A549 (cell line): Measurements from ENCODE around the gene PDIA5. TPM values are rescaled to one million over a fixed set of nuclear protein-coding genes. Genes with fewer than 3 reads are reported as not detected.

Experiments used
- ATAC-seq, 2 experiments: fragments of 200-7000 bp in 1 of 2; fragments of >200 bp in 1 of 2; cut with Nextera tagmentation in 1 of 2; cut with Tn5 transposase in 1 of 2; 3 replicates each; pipeline versions ENCODE4 v1.8.0 to v1.9.1; 2018 to 2020; ENCODE audit warnings: mild to moderate bottlenecking in 1 of 2, moderate library complexity in 1 of 2
- CTCF ChIA-PET: fragments of 300-600 bp; sonication (Branson Sonifier 250); formaldehyde crosslinking; extraction: SDS; loops from one replicate; lab custom pipeline; 2021; ENCODE audit warnings: antibody characterized with exemption, inconsistent platforms; lab: Yijun Ruan, JAX
- POLR2A ChIA-PET: fragments of 350-600 bp; formaldehyde crosslinking; extraction: SDS; loops from one replicate; lab custom pipeline; 2021; ENCODE audit warnings: antibody characterized with exemption, inconsistent platforms; lab: Yijun Ruan, JAX
- DNase-seq, 2 experiments: peaks; one replicate each; pipeline versions ENCODE4 v3.0.0 to v3.0.0-alpha.2; 2011 to 2016; ENCODE audit warnings: low read depth in 1 of 2, low spot score in 1 of 2
- FAIRE-seq: peaks from 2 replicates; lab custom pipeline; 2011; peaks lifted over from hg19 to GRCh38; lab: Jason Lieb, UNC
- H3K27ac ChIP-seq, 2 experiments: fragments of >200 bp; sonication (Bioruptor Twin); formaldehyde crosslinking; 3 replicates each; pipeline ENCODE4 v1.5.1; 2016 to 2017
- H3K4me1 ChIP-seq: fragments of >200 bp; sonication (Bioruptor Twin); formaldehyde crosslinking; 3 replicates; pipeline ENCODE4 v1.6.1; 2016
- H3K4me2 ChIP-seq: fragments of >200 bp; sonication (Bioruptor Twin); formaldehyde crosslinking; 3 replicates; pipeline ENCODE4 v1.6.1; 2016
- H3K4me3 ChIP-seq: fragments of >200 bp; sonication (Bioruptor Twin); formaldehyde crosslinking; 3 replicates; pipeline ENCODE4 v1.5.1; 2016
- H3K9me3 ChIP-seq: fragments of >200 bp; sonication (Bioruptor Twin); formaldehyde crosslinking; 3 replicates; pipeline ENCODE4 v1.6.1; 2016
- BHLHE40 ChIP-seq: IDR thresholded peaks from 2 replicates; pipeline ENCODE4 v1.6.1; 2012; ENCODE audit warnings: low read depth, low read length, inconsistent platforms
- CBX2 ChIP-seq: fragments of 200-600 bp; sonication (generic); IDR thresholded peaks from 2 replicates; pipeline ENCODE4 v1.6.1; 2016; ENCODE audit warnings: low read depth, mild to moderate bottlenecking, borderline replicate concordance
- E2F6 ChIP-seq: IDR thresholded peaks from 2 replicates; pipeline ENCODE4 v1.6.1; 2012; ENCODE audit warnings: low read depth, borderline replicate concordance
- EHF ChIP-seq: fragments of 250-450 bp; sonication (Bioruptor Pico); IDR thresholded peaks from 2 replicates; pipeline ENCODE4 v1.5.0; 2020; ENCODE audit warnings: mild to moderate bottlenecking
- EP300 ChIP-seq, 2 experiments: fragments of >200 bp; sonication (Bioruptor Twin); formaldehyde crosslinking; IDR thresholded peaks; 2 replicates in 1 of 2; 3 replicates in 1 of 2; pipeline ENCODE4 v1.6.1; 2016 to 2017
- ESRRA ChIP-seq: fragments of 150-350 bp; IDR thresholded peaks from 2 replicates; pipeline ENCODE4 v1.6.1; 2014; ENCODE audit warnings: mild to moderate bottlenecking, low read length, borderline replicate concordance
- FOSL2 ChIP-seq, 2 experiments: fragments of 450-650 bp in 1 of 2; fragments of >200 bp in 1 of 2; sonication (Bioruptor Twin) in 1 of 2; formaldehyde crosslinking; IDR thresholded peaks; 2 replicates each; pipeline versions ENCODE4 v1.5.0 to v1.6.1; 2016 to 2020; ENCODE audit warnings: mild to moderate bottlenecking in 1 of 2, moderate library complexity in 1 of 2
- FOXS1 ChIP-seq: fragments of 250-450 bp; sonication (Bioruptor Pico); IDR thresholded peaks from 2 replicates; pipeline ENCODE4 v1.5.0; 2020; ENCODE audit warnings: mild to moderate bottlenecking, moderate library complexity
- HDAC2 ChIP-seq: fragments of 200-600 bp; sonication (generic); IDR thresholded peaks from 2 replicates; pipeline ENCODE4 v1.6.1; 2016
- HES2 ChIP-seq: fragments of >200 bp; sonication (Bioruptor Twin); formaldehyde crosslinking; IDR thresholded peaks from 2 replicates; pipeline ENCODE4 v1.6.1; 2016
- HEYL ChIP-seq: fragments of 250-450 bp; sonication (Bioruptor Pico); IDR thresholded peaks from 2 replicates; pipeline ENCODE4 v1.8.0; 2021; ENCODE audit warnings: mild to moderate bottlenecking, moderate library complexity
- JUN ChIP-seq, 2 experiments: fragments of >200 bp; sonication (Bioruptor Twin); formaldehyde crosslinking; IDR thresholded peaks; 2 replicates in 1 of 2; 3 replicates in 1 of 2; pipeline ENCODE4 v1.6.1; 2016 to 2017
- KDM1A ChIP-seq: fragments of 200-600 bp; sonication (generic); IDR thresholded peaks from 2 replicates; pipeline ENCODE4 v1.6.1; 2016; ENCODE audit warnings: low read depth, mild to moderate bottlenecking
- KDM5A ChIP-seq: fragments of 200-600 bp; sonication (generic); IDR thresholded peaks from 2 replicates; pipeline ENCODE4 v1.6.1; 2016; ENCODE audit warnings: antibody characterized with exemption, mild to moderate bottlenecking
- MAZ ChIP-seq: fragments of 150-350 bp; IDR thresholded peaks from 2 replicates; pipeline ENCODE4 v1.6.1; 2014; ENCODE audit warnings: antibody characterized with exemption, low read depth, low read length, borderline replicate concordance
- POLR2AphosphoS2 ChIP-seq: conservative IDR thresholded peaks from 2 replicates; pipeline ENCODE4 v1.6.1; 2012; ENCODE audit warnings: low read length, improper control_type of control experiment, inconsistent platforms
- RFX5 ChIP-seq: fragments of 450-650 bp; IDR thresholded peaks from 2 replicates; pipeline ENCODE4 v1.7.1; 2014; ENCODE audit warnings: antibody characterized with exemption, mild to moderate bottlenecking, moderate library complexity
- SMC3 ChIP-seq: fragments of >200 bp; sonication (Bioruptor Twin); formaldehyde crosslinking; IDR thresholded peaks from 3 replicates; pipeline ENCODE4 v1.6.1; 2018; ENCODE audit warnings: inconsistent platforms
- TFCP2L1 ChIP-seq: fragments of 250-450 bp; sonication (Bioruptor Pico); IDR thresholded peaks from 2 replicates; pipeline ENCODE4 v1.5.0; 2021; ENCODE audit warnings: mild to moderate bottlenecking
- TP53 ChIP-seq: fragments of 250-450 bp; sonication (Bioruptor Pico); IDR thresholded peaks from 2 replicates; pipeline ENCODE4 v1.5.0; 2021; ENCODE audit warnings: mild to moderate bottlenecking, moderate library complexity
- ZC3H11A ChIP-seq: fragments of 450-650 bp; IDR thresholded peaks from 2 replicates; pipeline ENCODE4 v1.6.1; 2014; ENCODE audit warnings: antibody characterized with exemption, mild to moderate bottlenecking
- ZSCAN20 ChIP-seq: fragments of 250-450 bp; sonication (Bioruptor Pico); IDR thresholded peaks from 2 replicates; pipeline ENCODE4 v1.8.0; 2022; ENCODE audit warnings: mild to moderate bottlenecking, moderate library complexity
- WGBS: methylation state at CpG from one replicate; pipeline ENCODE4 v1.1.6; 2017; ENCODE audit errors: missing lambda C conversion rate; 5-methylcytosine and 5-hydroxymethylcytosine counted together
- polyA plus RNA-seq, 4 experiments: library from polyadenylated mRNA; depleted of rRNA in 3 of 4; stranded (reverse); fragments of >200 nt; fragmentation: RNase III in 1 of 4; extraction: RNeasy Plus Mini Kit Qiagen cat#74134 plus additional on column Dnase treatment in 1 of 4; gene quantifications; 2 replicates in 3 of 4; 3 replicates in 1 of 4; pipeline ENCODE4 v1.2.3, GENCODE V29; 2011 to 2017
- TF ChIP-seq, protein P1 (sequence below): IDR thresholded peaks from 2 replicates; pipeline ENCODE4 v1.6.1; 2012
- TF ChIP-seq, protein P2 (sequence below): IDR thresholded peaks from 2 replicates; pipeline ENCODE4 v1.6.1; 2012
- TF ChIP-seq, protein P3 (sequence below): fragments of 150-350 bp; IDR thresholded peaks from 2 replicates; pipeline ENCODE4 v1.6.1; 2014; ENCODE audit warnings: low read depth, mild to moderate bottlenecking, low read length
- TF ChIP-seq, protein P4 (sequence below): fragments of 450-650 bp; IDR thresholded peaks from 2 replicates; pipeline ENCODE4 v1.6.1; 2014; ENCODE audit warnings: antibody characterized with exemption

PDIA5 gene
- polyA plus RNA-seq, 2 of the 4 experiments (the other 2 are of a cell fraction), result 17.5 to 28.1 TPM

DNA sequence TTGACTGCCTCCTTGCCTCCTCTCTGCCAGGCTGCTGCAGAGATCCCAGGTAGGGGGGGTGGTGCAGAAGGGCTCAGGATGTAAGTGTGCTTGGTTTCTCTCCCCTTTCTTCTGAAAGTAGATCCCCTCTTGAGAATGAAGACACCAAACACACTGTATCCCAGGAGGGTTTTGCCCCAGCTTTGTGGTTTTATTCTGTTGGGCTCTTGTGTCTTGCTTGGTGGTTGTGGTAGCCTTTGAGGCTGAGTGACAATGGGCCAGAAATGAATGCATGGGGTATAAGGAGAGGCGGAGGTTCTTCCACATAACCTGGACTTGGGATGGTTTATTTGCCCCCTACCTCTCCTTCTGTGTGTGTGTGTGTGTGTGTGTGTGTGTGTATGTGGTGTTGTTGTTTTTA lies 5.7 kb downstream of the PDIA5 start:
- CTCF ChIA-PET, result no interaction called here
- ATAC-seq (no peak), DNase-seq (no peak), FAIRE-seq (no peak)
- POLR2A ChIA-PET, result no interaction called here
- WGBS, result 100% methylated on average over 1 of the region's 1 CpG
- no peak overlapping the region for H3K4me3 ChIP-seq
- no peaks in the 10 kb centered on the region for H3K9me3 ChIP-seq
- peaks cover 23% of the 10 kb centered on the region for H3K4me1 ChIP-seq
- H3K27ac ChIP-seq, result no peak overlapping the region
- H3K4me2 ChIP-seq, result no peak overlapping the region
- no peak for TF ChIP-seq HES2

DNA sequence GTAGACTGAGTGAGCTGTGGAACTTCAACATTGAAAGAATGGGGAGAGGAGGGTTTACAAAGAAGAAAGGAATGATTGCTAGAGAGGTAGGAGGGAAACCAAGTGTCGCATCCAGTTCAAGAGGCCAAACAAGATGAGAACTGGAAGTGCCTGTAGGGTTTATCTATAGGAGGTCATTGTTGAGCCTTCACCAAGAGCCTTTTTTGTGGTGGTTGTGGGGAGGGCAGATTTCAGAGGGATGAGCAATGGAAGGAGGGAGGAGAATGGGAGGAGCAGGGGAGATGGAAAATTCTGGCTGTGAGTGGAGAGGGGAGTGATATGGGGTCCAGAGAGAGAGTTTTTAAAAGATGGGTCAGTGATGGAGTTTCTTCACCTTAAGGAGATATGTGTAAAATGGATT lies 8.5 kb downstream of the PDIA5 start:
- Histone ChIP-seq H3K27ac (no peak overlapping the region), H3K9me3 (no peaks in the 10 kb centered on the region), H3K4me3 (no peak overlapping the region)
- no peak for DNase-seq
- ChIA-PET CTCF (no interaction called here), POLR2A (no interaction called here)
- WGBS, result 96% methylated on average over 1 of the region's 1 CpG
- TF ChIP-seq KDM1A (no peak), EHF (CRISPR knock-in tag) (no peak), FOXS1 (CRISPR knock-in tag) (no peak), KDM5A (no peak), TP53 (CRISPR knock-in tag) (no peak), MAZ (no peak), CBX2 (no peak)
- TF ChIP-seq, protein P1, sequence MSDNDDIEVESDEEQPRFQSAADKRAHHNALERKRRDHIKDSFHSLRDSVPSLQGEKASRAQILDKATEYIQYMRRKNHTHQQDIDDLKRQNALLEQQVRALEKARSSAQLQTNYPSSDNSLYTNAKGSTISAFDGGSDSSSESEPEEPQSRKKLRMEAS, result no peak
- TF ChIP-seq, protein P2, sequence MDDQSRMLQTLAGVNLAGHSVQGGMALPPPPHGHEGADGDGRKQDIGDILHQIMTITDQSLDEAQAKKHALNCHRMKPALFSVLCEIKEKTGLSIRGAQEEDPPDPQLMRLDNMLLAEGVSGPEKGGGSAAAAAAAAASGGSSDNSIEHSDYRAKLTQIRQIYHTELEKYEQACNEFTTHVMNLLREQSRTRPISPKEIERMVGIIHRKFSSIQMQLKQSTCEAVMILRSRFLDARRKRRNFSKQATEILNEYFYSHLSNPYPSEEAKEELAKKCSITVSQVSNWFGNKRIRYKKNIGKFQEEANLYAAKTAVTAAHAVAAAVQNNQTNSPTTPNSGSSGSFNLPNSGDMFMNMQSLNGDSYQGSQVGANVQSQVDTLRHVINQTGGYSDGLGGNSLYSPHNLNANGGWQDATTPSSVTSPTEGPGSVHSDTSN, result no peak
- TF ChIP-seq, all 56 proteins: peak for 0
- peaks cover 17% of the 10 kb centered on the region; the same call in 2 of the 3 replicates for H3K4me1 ChIP-seq
- FAIRE-seq, result no peak
- no peak overlapping the region for H3K4me2 ChIP-seq
- no peak; a peak in 1 of 6 replicates for ATAC-seq

- TF ChIP-seq HDAC2, result 0 out of 2 replicates have a peak, but pooled peaks have one; percentile 32
- TF ChIP-seq KDM1A, result peak; percentile 76; the same call in 1 of the 2 replicates
- no peak for TF ChIP-seq TFCP2L1
- POLR2A ChIA-PET, result no interaction called here
- Histone ChIP-seq H3K27ac (no peak overlapping the region), H3K4me1 (peaks cover 11% of the 10 kb centered on the region; the same call in 1 of the 3 replicates), H3K4me2 (no peak overlapping the region), H3K4me3 (no peak overlapping the region), H3K9me3 (no peaks in the 10 kb centered on the region)
- no peak for ATAC-seq
- CTCF ChIA-PET, result interaction anchor here (1.4 to 2.0 kb wide), 2 partner anchors 9 to 13 kb away, joined by 3 to 7 read pairs; partner anchors contain the start of gene PDIA5
- no peak for DNase-seq
- 91% methylated on average over 4 of the region's 4 CpGs for WGBS
- no peak for FAIRE-seq
These were observed 9.3 kb downstream of the PDIA5 start for GRCh38 chr3:123076112-123076495.

DNA sequence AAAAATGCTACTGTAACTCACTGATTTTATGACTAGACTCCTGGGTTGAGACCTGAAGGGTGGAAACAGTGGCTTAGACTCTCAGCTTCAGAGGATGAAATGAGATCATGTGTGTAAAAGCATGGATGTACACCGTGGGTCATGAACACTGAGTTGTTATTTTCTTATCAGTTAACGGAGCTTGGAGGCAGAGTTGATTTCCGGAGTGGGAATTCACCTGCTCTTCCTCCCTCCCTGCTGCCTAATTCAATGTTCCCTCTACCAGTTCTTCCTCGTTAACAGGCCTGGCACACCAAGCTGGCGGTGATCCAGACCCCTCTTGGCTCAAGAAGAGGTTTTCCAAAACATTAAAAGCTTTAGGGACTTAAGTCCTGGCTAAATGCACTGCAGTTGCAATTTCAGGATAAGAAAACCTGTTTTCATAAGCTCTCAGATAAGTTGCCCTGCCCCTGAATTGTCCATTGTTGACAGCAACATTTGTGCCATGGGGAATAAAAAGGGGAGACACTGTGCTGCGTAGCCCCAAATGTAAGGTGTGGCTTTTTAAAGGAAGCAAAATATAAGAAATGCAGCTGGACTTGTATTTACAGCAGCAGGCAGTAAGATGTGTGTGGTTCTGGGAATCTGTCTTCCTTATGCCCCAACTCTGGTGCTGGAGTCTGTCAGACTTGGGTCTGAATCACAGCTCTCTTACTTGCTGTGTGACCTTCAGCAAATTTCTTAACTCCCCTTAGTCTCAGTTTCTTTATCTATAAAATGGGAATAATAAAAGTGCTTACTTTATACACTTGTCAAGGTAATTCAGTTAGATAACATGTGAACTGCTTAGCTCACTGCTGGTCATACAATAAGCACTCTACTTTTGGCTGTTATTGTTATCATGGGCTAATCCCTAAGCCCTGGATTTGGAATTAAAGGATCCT lies 9.9 kb downstream of the PDIA5 start:
- WGBS, result 95% methylated on average over 6 of the region's 6 CpGs
- Histone ChIP-seq H3K9me3 (no peaks in the 10 kb centered on the region), H3K27ac (no peak overlapping the region), H3K4me3 (no peak overlapping the region), H3K4me1 (peaks cover 11% of the 10 kb centered on the region; the same call in 1 of the 3 replicates), H3K4me2 (no peak overlapping the region)
- no peak for DNase-seq
- ChIA-PET CTCF (interaction anchor here (1.4 to 2.0 kb wide), 2 partner anchors 10 to 14 kb away, joined by 3 to 7 read pairs; partner anchors contain the start of gene PDIA5), POLR2A (no interaction called here)
- FAIRE-seq, result no peak
- ATAC-seq, result no peak
- no peak for TF ChIP-seq FOXS1 (CRISPR knock-in tag)
- TF ChIP-seq RFX5, result no peak
- no peak for TF ChIP-seq JUN (IDR thresholded peaks at IDR 0.05)
- TF ChIP-seq, protein P3, sequence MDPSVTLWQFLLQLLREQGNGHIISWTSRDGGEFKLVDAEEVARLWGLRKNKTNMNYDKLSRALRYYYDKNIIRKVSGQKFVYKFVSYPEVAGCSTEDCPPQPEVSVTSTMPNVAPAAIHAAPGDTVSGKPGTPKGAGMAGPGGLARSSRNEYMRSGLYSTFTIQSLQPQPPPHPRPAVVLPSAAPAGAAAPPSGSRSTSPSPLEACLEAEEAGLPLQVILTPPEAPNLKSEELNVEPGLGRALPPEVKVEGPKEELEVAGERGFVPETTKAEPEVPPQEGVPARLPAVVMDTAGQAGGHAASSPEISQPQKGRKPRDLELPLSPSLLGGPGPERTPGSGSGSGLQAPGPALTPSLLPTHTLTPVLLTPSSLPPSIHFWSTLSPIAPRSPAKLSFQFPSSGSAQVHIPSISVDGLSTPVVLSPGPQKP, result no peak
- no peak for TF ChIP-seq FOSL2 (IDR thresholded peaks at IDR 0.05)
- TF ChIP-seq FOSL2 (CRISPR knock-in tag; IDR thresholded peaks at IDR 0.05), result no peak
- no peak for TF ChIP-seq HDAC2
- TF ChIP-seq SMC3, result no peak
- TF ChIP-seq EP300 (IDR thresholded peaks at IDR 0.05), result no peak
- no peak for TF ChIP-seq POLR2AphosphoS2
- no peak for TF ChIP-seq ZSCAN20
- TF ChIP-seq, protein P4, sequence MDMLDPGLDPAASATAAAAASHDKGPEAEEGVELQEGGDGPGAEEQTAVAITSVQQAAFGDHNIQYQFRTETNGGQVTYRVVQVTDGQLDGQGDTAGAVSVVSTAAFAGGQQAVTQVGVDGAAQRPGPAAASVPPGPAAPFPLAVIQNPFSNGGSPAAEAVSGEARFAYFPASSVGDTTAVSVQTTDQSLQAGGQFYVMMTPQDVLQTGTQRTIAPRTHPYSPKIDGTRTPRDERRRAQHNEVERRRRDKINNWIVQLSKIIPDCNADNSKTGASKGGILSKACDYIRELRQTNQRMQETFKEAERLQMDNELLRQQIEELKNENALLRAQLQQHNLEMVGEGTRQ, result no peak
- no peak for TF ChIP-seq ESRRA
- no peak for TF ChIP-seq BHLHE40
- no peak for TF ChIP-seq HEYL
- no peak for TF ChIP-seq ZC3H11A
- TF ChIP-seq E2F6, result no peak
- TF ChIP-seq EHF (CRISPR knock-in tag), result no peak
